HG02852 (cell line): ENCODE results near the gene MLC1.
"Not testable (repeated sequence)": the region's sequence is repeated elsewhere in the genome, so short reads cannot be mapped to it uniquely, and the experiment has no call there.

Experiments
- ATAC-seq: cut with Tn5 transposase; IDR thresholded peaks from one replicate; pipeline ENCODE4 v1.9.1; 2021; ENCODE audit warnings: mild to moderate bottlenecking, moderate library complexity; ENCODE audit not compliant: unreplicated experiment

MLC1 gene

DNA sequence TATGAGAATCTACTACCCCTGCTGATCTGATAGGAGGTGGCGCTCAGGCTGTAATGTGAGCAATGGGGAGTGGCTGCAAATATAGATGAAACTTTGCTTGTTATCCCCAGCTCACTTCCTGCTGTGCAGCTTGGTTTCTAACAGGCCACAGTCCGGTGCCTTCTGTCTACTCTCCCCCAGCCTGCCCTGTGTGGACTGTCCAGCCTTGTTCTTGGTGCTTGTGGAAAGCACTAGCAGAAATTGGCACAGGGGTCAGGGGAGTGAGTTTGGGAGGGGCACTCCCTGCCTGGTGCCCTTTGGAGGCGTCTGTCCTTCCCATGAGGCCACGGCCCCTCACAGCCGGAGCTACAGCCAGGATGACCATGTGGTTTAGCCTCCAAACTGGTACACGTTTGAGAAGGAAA lies 18.9 kb upstream of the MLC1 start:
- no peak for ATAC-seq

DNA sequence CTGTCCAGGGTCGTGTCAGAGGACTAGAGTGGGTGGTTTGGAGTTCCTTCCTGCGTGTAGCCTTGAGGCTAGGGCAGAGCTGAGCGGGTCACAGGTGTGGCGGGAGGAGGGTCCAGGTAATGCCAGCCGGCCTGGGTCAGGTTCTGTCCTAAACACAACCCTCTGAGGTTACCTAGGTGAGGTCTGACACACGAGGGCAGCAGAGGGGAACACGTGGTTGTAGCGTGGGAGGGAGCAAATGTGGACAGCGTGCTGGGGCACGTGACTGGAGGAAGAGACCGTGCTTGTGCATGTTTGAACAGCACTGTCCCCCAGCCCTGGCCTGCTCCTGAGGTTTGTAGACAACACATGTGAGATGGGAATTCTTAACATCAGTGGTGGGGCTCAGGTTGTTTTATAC lies 17.7 kb upstream of the MLC1 start:
- no peak for ATAC-seq

GRCh38 chr22:50101870-50102565 lies 16.8 kb upstream of the MLC1 start:
- no peak for ATAC-seq

DNA sequence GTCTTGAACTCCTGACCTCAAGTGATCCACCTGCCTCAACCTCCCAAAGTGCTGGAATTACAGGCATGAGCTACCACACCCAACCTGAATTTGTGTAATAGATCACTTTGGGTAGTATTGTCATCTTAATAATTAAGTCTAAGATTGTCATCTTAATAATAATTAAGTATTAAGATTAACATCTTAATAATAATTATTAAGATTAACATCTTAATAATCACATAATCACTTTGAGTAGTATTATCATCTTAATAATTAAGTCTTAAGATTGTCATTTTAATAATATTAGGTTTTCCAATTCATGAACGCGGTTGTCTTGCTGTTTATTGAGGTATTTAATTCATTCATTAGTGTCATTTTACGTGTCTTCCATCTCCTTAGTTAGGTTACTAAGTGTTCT lies 12.8 kb upstream of the MLC1 start:
- no peak for ATAC-seq

- no peak for ATAC-seq
These were observed 7.1 kb upstream of the MLC1 start for GRCh38 chr22:50092342-50092741.

GRCh38 chr22:50091092-50091768 lies 6.0 kb upstream of the MLC1 start:
- no peak for ATAC-seq

- no peak for ATAC-seq
These were observed 5.1 kb upstream of the MLC1 start for GRCh38 chr22:50090412-50090714.

DNA sequence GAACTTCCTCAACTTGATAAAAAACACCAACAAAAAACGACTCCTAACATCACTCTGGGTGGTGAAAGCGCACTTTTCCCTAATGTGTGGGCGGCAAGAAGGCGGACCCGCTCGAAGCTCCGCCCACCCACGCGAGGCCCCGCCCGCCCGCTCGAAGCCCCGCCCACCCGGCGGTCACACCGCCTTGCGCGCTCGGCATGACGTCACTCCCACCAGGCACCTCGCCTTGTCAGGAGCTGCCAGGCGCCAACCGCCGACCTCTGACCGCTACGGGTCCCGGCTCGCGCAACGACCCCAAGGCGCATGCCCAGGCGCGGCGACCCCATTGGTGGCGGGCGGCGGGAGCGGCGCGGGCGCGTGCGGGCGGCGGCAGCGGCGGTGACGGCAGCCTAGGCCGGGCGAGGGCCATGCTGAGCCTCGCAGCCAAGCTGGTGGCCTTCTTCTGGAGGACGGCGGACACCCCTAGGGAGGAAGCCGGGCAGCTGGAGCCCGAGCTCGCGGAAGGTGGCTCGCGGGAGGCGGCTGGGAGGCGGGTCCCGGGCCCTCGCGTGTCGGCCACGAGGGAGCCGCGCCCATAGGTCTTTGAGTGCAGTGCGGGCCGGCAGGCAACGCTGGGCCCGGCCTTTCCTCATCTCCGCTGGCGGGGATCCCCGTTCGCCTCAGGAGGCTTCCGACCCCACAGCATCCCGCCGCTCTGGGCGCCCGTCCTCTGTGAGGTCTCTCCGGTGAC lies 4.6 kb upstream of the MLC1 start, which contains the start of gene MOV10L1:
MOV10L1 (plus strand) TSS at position 325 of the 730 bp plus-strand sequence; CDS start at position 408, 83 bp downstream.
- no peak for ATAC-seq

- no peak for ATAC-seq
These were observed 4.0 kb upstream of the MLC1 start for GRCh38 chr22:50089231-50089630.

DNA sequence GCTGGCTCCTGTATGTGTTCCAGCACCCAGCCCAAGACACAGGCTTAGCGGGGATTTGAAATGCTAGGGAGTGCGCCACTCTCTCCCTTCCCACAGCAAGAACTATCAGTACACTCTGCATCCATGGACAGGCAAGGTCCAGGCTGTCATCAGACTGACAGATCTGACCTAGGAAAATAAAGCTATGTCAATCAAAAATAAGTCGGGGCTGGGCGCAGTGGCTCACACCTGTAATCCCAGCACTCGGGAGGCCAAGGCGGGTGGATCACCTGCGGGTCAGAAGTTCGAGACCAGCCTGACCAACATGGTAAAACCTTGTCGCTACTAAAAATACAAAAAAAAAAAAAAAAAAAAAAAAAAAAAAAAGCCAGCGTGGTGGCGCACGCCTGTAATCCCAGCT lies 2.9 kb upstream of the MLC1 start:
- no peak for ATAC-seq

GRCh38 chr22:50087646-50088045 lies 2.4 kb upstream of the MLC1 start:
- no peak for ATAC-seq

GRCh38 chr22:50086975-50087374 lies 1.7 kb upstream of the MLC1 start:
- ATAC-seq, result not testable (repeated sequence)

- no peak for ATAC-seq
These were observed 1.3 kb upstream of the MLC1 start for GRCh38 chr22:50086526-50086925.

DNA sequence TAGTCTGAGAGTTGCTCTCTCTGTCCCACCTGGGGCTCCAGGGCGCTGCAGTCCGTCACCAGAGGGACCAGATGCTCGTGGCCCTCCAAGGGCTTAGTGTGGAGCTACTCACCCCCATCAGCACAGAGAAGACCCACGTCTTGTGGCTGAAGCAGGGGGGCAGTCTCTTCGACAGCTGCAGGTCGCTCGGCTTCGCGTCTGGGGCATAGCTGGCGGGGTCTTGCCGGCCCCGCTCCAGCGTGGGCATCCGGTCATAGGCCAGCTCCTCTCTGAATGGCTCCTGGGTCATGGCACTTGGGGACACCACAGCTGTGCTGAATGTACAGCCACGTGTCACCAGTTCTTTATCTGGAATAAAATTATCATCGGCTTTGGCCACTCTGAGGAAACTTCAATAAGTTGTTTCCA lies 608 bp downstream of the MLC1 start:
- ATAC-seq, result no peak

GRCh38 chr22:50084080-50084477 lies 1.1 kb downstream of the MLC1 start:
- ATAC-seq, result no peak

DNA sequence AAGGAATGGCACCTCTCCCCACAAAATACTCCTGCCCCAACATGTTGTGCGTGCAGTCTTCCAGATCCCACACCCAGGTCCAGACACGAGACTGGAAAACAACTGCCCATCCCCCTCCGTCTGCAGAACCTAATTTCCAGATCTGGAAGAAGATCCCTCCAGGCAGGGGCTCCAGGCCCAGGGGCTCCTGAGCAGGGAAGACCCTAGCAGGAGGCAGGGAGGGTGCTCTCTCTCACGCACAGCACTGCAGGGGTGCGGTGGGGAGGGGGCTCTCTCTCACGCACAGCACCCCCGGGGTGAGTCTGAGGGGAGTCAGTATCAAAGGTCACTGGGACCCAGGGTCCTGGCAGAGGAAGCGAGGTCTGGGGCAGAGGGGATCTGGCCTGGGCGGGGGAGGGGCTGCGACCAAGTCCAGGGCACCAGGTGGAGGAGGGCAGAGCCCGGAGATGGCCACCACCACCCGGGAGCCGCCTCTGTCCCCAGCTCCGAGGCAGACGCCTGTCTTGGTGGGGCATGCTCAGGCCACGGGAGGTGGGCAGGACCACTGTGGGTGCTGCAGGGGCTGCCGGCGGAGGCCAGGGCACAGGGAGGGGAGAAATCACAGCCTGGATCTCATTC lies 1.7 kb downstream of the MLC1 start:
- no peak for ATAC-seq

DNA sequence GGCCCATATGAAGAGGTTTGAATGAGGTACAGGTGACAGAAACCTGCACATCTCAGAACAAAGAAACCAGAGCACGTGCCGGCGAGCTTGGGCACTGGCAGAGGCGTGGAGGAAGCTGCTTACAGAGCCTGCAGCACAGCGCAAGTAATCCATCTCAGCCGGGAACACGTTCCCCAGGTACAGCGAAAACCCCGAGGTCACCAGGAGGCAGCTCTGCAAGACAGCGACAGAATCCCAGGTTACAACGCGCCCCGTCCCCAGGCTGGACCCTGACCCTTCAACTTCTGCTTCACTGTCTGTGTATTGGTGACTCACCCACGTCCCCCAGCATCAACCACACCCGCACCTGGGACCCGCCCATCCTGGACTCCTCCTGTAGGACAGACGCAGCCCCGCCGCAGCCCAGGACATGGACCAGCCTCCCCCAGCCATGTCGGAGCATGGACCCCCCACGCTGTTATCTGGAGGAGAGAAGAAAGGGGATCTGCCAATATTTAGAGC lies 2.2 kb downstream of the MLC1 start:
- no peak for ATAC-seq

DNA sequence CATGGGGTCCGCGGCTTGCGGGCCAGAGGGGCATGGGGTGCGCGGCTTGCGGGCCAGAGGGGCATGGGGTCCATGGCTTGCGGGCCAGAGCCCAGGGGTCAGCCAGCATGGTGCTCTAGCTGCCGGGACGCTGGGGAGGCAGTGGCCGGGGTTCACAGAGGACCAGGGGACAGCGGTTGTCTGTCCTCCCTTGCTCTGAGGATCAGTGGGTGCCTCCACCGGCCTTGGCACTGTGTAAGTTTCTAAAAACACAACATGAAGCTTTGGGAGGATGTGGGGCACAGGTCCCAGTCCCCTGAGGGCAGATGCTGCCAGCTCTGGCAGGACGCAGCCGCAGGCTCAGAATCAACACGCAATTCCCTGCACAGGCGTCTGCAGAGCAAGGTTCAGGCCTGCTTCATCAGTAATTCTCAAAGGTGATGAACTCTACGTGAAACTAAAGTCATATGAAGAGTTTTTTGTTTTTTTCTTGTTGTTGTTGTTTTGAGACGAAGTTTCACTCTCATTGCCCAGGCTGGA lies 3.0 kb downstream of the MLC1 start:
- no peak for ATAC-seq

- ATAC-seq, result no peak
These were observed 3.6 kb downstream of the MLC1 start for GRCh38 chr22:50081426-50082196.

DNA sequence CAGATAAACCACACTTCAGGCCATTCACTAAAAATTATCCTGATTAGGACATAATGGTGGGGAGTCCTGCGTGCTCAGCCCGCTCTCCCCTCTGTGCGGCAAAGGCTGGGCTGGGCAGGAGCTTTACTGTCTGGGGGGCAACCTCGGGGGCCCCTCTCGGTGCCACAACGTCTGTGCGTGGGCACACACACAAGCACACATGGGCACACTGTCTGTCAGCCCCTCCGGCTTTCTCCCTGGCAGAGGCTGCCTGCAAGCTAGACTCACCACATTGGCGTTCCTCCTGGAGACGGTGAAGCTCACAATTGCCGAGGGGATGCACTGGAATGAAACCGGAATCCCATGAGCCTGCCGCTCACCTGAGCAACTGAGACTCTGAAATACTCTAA lies 5.2 kb downstream of the MLC1 start:
- ATAC-seq, result no peak

DNA sequence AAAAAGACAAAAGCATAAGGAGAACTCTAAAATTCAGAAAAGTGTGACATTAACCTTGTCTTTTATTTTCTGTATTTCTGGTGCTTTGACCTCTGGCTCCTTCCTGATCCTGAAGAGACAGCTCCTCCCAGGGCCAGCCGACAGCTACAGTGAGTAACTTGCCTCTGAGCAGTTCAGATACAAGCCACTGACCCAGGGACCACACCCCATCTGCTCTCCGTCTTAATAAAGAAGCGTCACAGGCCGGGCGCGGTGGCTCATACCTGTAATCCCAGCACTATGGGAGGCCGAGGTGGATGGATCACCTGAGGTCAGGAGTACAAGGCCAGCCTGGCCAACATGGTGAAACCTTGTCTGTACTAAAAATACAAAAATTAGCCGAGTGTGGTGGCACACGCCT lies 6.5 kb downstream of the MLC1 start:
- ATAC-seq, result no peak
